Activated T-cell treated with anti-CD3 and anti-CD28 coated beads for 1 hour (primary cell): ENCODE results near the gene SPEF1.

Source experiments
- DNase-seq: peaks from one replicate; pipeline ENCODE4 v3.0.0-alpha.2; 2020; ENCODE audit warnings: low read depth

SPEF1 gene

GRCh38 chr20:3748073-3748472, 33.2 kb downstream of the SPEF1 start:
- no peak for DNase-seq

GRCh38 chr20:3747471-3747870, 33.8 kb downstream of the SPEF1 start:
- no peak for DNase-seq

GRCh38 chr20:3745686-3746173, 35.5 kb downstream of the SPEF1 start:
- no peak for DNase-seq

DNA sequence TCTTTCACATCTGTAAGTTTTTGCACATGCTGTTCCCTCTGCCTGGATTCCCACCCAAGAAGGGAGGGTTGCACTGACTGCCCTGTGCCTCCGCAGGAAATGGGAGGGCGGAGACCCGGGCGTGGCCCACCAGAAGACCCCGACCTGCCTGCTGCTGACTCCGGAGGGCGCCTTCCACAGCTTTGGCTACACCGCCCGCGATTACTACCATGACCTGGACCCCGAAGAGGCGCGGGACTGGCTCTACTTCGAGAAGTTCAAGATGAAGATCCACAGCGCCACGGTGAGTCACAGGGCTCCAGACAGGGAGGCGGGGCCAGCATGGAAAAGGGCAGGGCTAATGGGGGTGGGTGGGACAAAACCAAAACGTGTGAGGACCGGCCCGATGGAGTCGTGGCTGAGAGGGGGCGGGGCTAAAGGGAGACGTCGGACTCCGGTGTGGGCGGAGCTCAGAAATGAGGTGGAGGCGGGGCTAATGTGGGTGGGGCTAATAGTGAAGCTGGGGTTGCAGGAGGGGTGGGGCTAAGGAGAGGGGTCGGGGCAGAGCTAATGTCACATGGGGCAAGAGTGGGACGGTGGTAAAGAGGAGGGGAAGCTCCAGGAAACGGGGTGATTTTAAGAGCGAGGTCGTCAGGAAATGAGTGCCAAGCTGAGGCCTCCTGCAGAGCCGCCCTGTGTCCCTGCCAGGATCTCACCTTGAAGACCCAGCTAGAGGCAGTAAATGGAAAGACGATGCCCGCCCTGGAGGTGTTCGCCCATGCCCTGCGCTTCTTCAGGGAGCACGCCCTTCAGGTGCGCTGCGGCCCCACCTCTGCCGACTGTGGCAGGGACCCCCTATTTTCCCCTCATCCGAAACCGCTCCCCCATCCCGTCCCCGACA, 36.2 kb downstream of the SPEF1 start:
- peak; percentile 57 for DNase-seq

- no peak for DNase-seq
Measured at GRCh38 chr20:3744037-3744436, 37.2 kb downstream of the SPEF1 start.

DNA sequence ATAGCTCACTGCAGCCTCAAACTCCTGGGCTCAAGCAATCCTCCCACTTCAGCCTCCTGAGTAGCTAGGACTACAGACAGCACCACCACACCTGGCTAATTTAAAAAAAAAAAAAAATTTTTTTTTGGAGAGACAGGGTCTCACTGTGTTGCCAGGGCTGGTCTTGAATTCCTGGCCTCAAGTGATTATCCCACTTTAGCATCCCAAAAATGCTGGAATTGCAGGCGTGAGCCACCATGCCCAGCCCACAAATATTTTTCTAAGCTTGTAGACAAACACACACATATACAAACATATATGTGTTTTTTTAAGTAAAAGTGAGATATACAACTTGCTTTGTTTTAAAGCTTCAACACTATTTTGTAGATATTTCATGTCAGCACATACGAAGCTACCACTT, 38.0 kb downstream of the SPEF1 start:
- no peak for DNase-seq

GRCh38 chr20:3741836-3742458, 39.3 kb downstream of the SPEF1 start:
- no peak for DNase-seq

GRCh38 chr20:3740615-3741301, 40.5 kb downstream of the SPEF1 start:
- no peak for DNase-seq

DNA sequence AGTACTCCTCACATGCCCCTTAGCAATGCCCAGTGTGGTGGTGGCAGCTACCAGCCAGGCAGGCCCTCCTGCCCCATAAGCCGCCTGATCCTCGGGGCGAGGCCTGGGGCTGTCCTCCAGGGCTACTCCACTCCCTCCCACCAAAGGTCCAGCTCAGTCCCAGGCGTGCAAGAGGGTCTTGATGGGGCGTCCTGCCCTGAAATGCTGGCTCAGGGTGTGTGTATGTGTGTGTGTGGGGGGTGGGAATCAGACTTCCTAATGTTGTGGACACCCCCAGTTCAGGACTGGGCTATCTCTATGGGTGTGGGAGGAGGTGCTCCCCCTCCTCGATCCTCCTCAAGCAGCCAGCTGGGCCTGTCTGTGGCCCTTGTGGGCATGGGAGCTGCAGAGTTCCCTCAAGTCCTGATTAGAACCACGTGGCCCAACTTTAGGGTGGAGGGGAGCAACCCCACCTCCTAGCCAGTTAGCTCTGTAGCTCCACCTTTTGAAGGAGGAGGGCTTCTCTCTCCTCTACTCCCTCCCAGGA, 41.3 kb downstream of the SPEF1 start:
- DNase-seq = no peak

GRCh38 chr20:3739054-3739925, 42.0 kb downstream of the SPEF1 start:
- DNase-seq = no peak

- DNase-seq = no peak
Measured at GRCh38 chr20:3738111-3739053, 42.9 kb downstream of the SPEF1 start.

- DNase-seq = no peak
Measured at GRCh38 chr20:3735768-3736167, 45.5 kb downstream of the SPEF1 start.

DNA sequence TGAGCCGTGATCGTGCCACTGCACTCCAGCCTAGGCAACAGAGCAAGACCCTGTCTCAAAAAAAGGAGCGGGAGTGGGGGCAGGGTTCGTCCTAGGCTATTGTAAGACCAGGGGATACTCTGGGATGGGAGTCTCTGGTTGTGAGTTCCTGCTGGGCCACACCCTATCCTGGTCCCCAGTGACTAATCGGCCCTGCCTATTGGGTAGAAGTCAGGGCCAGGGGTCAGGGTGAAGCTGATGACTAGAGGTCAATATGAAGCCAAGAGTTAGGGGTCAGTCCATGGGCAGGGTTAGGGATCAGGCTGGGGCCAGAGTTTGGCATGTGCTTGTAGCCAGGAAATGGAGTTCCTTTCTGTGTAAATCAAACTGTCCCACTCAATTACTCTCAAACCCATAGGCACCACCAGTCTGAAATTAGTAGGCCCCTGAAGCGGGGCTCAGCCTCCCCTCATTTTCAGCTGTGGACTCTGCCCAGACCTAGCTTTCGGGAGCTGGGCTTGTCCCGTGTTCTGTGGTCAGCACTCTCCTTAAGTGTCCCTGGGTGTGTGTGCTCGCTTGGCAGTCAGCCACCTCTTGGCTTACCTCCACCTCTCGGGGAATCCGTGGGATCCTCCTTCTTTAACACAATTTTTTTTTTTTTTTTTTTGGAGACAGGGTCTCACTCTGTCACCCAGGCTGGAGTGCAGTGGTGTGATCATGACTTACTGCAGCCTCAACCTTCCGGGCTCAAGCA, 47.0 kb downstream of the SPEF1 start:
- DNase-seq = no peak

GRCh38 chr20:3733119-3733995, 47.9 kb downstream of the SPEF1 start:
- DNase-seq = no peak

- no peak for DNase-seq
Measured at GRCh38 chr20:3732327-3733118, 48.7 kb downstream of the SPEF1 start, which contains the start of gene HSPA12B. Gene HSPA12B, plus strand, starts transcription at chr20:3732685. Its CDS starts 5,990 bp downstream, at chr20:3738675.

DNA sequence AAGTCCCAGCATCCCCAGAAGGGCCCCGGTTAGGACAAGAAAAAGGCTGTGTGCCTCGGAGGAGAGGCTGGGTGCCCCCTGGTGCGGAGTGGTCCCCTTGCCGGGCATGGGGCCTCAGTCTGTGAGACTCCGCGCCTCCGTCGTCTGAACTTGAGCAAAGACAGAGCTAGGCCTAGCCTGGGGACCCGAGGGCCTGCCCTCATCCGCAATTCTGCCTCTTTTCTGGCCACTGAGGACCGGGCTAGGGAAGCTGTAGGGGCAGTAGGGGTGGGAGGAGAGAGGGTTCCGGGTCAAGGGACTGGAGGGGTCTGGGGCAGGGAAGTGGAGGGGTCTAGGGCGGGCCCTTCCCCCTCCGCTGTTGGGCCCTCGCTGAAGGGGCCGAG, 49.3 kb downstream of the SPEF1 start:
- DNase-seq = no peak

- no peak for DNase-seq
Measured at GRCh38 chr20:3730803-3731672, 50.2 kb downstream of the SPEF1 start.
